Loucy (cell line): Measurements from ENCODE around the gene SPINK7.

Source experiments
- CTCF ChIP-seq: fragments of 200-600 bp; sonication (generic); conservative IDR thresholded peaks from 2 replicates; pipeline ENCODE4 v1.5.1; 2014; ENCODE audit warnings: mild to moderate bottlenecking, antibody characterized with exemption, low read length
- EZH2phosphoT487 ChIP-seq: fragments of 200-600 bp; IDR thresholded peaks from 2 replicates; pipeline ENCODE4 v1.6.1; 2018; ENCODE audit warnings: antibody characterized with exemption, mild to moderate bottlenecking, moderate library complexity, borderline replicate concordance

- peak; percentile 58 for TF ChIP-seq CTCF
- no peak for TF ChIP-seq EZH2phosphoT487
Measured at GRCh38 chr5:148290271-148291195, 21.7 kb upstream of the SPINK7 start.
